NCI-H1048 (cell line): Measurements from ENCODE around the gene FAF1.
"Not testable (repeated sequence)": the region's sequence is repeated elsewhere in the genome, so short reads cannot be mapped to it uniquely, and the experiment has no call there.

Experiments used
- DNase-seq: peaks from one replicate; lab custom pipeline; 2025; lab: John Stamatoyannopoulos, UW

Gene FAF1

DNA sequence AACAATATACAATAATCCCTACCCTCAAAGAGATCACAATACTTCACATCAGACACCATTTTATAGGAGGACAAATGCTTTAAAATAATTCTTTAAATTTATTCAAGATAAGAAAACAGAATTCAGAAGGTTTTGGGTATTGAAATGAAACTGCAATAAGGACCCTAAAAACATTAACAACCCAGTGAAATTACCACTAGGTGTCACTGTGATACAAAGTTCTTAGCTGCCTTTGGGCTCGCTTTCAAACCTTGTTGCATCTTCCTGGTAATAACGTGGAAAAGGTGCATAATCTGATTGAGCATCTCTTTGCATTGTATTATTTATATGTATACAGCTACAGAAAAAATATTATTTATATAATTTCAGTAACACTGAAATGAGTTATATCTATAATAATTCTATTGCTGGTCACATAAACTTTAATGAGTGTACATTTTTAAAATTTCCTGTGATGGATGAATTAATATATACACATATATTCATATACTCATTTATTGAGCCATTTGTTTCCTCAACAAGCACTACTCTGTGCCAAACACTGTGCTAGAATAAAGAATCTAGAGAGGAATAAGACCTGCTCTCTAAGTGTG, 185.2 kb downstream of the FAF1 start:
- DNase-seq: peak; percentile 9

GRCh38 chr1:50766688-50767087, 193.4 kb downstream of the FAF1 start:
- no peak for DNase-seq

GRCh38 chr1:50756543-50756942, 203.5 kb downstream of the FAF1 start:
- DNase-seq: not testable (repeated sequence)

GRCh38 chr1:50754764-50755163, 205.3 kb downstream of the FAF1 start:
- not testable (repeated sequence) for DNase-seq

GRCh38 chr1:50750021-50750619, 209.9 kb downstream of the FAF1 start:
- no peak for DNase-seq

GRCh38 chr1:50747394-50747793, 212.7 kb downstream of the FAF1 start:
- DNase-seq: no peak

DNA sequence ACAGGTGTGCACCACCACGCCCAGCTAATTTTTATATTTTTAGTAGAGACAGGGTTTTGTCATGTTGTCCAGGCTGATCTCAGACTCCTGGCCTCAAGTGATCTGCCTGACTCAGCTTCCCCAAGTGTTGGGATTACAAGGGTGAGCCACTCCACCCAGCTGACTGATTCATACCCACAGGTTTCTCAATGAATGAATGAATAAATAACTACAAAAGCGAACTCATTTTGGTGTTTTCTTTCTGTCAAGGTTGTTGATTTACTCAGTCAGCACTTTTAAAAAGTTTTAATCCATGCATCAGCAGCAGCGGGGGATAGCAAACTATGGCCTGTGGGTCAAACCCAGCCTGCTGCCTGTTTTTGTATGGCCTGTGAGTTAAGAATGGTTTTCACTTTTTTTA, 217.5 kb downstream of the FAF1 start:
- no peak for DNase-seq

DNA sequence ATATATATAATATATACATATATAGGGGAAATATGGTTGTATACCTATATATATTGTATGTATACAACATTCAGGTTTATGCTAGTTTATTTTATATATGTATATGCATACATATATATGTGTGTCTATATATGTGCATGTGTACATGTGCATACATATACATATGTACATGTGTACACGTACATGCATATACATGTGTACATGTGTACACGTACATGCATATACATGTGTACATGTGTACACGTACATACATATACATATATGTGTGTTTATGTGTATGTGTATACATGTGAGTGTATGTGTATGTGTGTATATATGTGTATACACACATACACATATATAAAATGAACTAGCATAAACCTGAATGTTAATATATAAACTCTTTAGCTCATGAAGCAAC, 220.9 kb downstream of the FAF1 start:
- no peak for DNase-seq

DNA sequence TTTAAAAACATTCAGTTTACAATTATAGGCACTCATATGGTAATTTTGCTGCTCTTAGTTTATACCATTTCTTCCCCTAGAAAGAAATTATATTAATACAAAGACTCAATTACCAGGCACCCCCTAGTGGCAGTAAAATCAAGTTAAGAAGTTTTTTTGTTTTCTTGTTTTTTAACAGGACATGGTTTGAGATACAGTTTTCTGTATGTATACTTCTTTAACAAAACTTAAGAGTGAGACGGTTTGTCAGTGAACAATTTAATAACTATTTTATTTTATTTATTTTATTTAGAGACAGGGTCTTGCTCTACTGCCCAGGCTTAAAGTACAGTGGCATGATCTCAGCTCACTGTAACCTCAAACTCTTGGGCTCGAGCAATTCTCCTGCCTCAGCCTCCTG, 224.6 kb downstream of the FAF1 start:
- DNase-seq: no peak

GRCh38 chr1:50727578-50727977, 232.5 kb downstream of the FAF1 start:
- not testable (repeated sequence) for DNase-seq

DNA sequence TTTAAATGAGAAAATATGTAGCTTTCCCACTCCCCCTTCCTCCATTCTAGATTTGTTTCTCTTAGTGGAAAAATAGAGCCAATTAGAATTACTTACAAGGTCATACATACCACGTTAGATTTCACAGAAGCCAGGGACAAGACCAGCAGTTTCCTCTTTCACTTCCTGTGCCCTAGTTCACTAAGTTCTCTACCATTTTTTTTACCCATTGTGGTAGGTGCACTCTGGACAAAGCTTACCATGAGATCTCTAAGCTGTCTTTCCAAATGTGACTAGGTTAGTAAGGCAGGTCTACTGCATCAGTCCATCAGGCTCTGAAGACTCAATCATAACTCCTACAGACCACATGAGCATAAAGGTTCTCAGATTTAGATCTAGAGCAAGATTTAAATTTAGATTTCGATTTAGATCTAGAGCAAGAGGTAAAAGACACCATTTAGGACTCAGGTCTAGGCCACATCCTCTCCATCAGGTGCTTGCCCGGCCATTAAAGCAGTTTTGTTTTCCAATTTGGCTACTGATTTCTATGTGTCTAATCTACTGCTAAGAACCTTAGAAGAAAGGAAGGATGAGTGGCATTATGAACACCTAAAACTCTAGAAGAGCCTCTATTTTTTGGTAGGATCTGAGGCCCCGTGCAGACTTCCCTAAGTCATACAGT, 235.3 kb downstream of the FAF1 start:
- DNase-seq: no peak

GRCh38 chr1:50720457-50721053, 239.5 kb downstream of the FAF1 start:
- DNase-seq: no peak

DNA sequence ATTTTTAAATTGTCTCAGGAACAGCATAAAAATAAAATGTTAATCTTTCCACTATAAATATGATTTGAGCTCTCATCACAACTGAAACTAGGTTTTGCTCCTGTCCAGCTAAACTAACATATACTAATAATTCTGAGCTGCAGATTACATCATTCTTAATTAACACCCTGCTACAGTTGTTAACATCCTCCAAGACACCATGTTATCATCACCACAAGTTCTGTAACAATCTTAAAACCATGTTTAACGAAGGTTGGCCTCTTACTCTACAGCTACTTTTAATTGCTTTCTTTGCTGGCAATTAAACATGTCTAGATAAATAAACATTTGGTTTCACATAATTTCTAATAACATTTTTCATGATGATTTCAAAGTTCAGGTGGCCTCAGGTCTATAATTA, 240.9 kb downstream of the FAF1 start:
- DNase-seq: no peak

DNA sequence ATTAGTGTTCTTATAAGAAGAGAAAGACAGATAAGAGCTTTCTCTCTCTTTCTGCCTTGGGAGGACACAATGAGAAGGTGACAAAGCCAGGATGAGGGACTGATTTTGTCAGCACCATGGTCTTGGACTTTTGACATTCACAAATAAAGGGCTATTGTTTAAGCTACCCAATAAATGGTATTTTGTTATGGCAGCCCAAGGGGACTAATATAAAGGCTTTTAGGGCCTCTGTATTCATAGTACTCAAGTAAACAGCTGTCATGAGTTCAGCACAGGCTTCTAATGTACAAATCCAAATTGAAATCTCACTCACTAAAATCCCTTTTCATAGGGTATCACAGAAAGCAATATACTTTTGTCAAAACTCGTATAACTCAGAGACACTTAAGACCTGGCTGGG, 242.7 kb downstream of the FAF1 start:
- no peak for DNase-seq

- not testable (repeated sequence) for DNase-seq
Measured at GRCh38 chr1:50716455-50716854, 243.6 kb downstream of the FAF1 start.

- DNase-seq: no peak
Measured at GRCh38 chr1:50710099-50710498, 250.0 kb downstream of the FAF1 start.

DNA sequence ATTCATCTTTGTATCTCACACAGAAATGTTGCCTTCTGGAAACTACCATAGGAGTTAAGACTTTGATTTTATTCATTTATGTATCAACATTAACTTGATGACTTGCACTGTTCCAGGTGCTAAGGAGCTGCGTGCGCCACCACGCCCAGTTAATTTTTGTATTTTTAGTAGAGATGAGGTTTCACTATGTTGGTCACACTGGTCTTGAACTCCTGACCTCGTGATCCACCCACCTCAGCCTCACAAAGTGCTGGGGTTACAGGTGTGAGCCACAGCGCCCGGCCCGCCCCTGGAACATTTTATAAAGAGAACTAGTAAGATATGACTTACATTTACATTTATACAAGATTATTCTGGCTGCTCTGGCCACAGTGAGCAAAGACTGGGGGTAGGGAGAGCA, 252.2 kb downstream of the FAF1 start:
- no peak for DNase-seq

DNA sequence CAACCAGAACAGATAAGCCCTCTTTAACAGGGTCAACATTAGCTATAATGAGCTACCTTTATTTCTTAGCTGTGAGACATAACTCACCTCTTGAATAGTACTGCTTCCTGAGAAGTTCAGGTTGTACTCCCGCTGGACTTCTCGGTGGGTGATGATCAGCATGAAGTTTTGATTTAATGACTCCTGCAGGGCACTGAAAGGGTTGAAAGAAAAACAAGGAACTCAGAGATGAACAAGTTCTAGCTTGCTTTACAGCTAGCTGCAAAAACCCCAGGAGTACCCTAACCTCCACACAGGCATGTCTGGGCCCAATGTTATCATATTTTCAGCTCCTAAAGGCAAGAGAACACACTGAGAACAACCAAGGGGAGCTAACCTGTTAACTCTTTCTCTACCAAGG, 254.4 kb downstream of the FAF1 start:
- DNase-seq: no peak

DNA sequence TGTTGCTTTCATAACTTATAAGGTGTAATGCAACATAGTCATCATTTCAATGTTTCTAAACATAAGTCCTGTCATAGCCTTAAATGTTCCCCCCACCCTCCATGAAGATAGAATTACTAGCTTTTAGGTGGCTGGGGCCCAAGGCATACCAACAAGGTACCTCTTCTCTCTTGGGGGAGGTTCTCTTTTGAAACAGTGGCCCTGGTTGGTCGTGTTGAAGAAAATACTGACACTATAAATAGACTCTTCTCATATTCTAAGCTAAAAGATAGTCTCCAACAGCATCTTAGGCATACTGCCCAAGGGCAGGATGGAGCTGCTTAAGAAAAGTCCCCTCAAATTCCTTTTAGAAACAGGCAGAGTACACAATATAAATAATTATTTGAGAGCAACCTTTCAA, 255.0 kb downstream of the FAF1 start:
- DNase-seq: no peak

GRCh38 chr1:50704126-50704525, 255.9 kb downstream of the FAF1 start:
- no peak for DNase-seq

DNA sequence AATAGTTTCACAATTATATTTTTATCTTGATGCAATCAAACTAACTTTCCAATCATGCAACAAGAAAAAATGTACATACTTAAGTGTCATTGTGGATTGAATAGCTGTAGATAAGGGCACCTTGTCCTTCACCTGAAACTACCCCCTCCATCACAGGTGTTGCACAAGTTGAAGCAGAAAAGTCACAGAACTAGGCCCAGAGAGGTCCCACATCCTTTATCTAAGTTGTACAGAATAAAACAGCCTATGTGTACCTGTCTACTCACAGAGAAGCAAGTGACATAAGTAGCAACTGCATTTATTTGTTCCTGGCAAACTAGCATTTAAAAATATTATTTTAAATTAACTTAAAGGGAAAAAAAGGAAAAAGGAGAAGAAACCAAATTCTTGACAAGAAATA, 256.8 kb downstream of the FAF1 start:
- DNase-seq: no peak

- DNase-seq: no peak
Measured at GRCh38 chr1:50702395-50702794, 257.7 kb downstream of the FAF1 start.

DNA sequence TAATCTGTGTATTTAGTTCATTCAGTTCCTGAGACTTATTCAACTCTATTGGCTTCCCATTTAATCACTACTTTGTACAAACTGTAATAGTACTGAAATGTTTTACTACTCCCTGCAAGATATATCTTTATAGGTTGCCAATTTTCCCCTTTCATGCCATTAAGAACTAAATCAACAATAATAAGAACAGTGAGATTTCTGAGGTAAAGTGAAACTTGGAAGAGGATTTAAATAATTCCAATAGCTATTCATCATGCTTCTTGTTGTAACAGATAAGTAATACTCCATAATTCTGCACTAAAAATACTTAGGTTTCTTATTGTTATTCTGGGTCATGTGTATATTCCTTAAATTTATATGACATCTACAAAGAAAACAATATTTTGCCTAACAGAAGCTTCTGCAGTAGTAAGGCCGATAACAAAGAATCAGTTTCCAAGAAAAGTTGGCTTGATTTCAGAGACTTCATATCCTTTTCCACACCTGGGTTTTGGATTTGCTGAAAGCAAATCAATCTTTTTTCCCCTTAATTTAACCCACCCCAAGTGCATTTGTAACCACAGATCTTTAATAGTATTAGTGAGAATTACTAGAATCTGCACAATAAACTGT, 258.3 kb downstream of the FAF1 start:
- no peak for DNase-seq
